ENCODE data around the gene OR13G1.
"Not testable (repeated sequence)": the region's sequence is repeated elsewhere in the genome, so short reads cannot be mapped to it uniquely, and the experiment has no call there.

The OR13G1 gene, protein sequence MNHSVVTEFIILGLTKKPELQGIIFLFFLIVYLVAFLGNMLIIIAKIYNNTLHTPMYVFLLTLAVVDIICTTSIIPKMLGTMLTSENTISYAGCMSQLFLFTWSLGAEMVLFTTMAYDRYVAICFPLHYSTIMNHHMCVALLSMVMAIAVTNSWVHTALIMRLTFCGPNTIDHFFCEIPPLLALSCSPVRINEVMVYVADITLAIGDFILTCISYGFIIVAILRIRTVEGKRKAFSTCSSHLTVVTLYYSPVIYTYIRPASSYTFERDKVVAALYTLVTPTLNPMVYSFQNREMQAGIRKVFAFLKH

GRCh38 chr1:247679639-247680038, at the start of gene OR13G1:
Gene OR13G1 (minus strand): TSS chr1:247679739. CDS start chr1:247673041, 6,698 bp downstream.
- no peak for DNase-seq

- DNase-seq, result no peak
These were observed 41.7 kb upstream of the OR13G1 start for GRCh38 chr1:247721222-247721621.

- DNase-seq, result no peak
These were observed 37.0 kb upstream of the OR13G1 start, which contains the start of gene OR6F1 for GRCh38 chr1:247716546-247716945. Gene OR6F1 (minus strand): TSS chr1:247716646. CDS start chr1:247712755, 3,891 bp downstream.

DNA sequence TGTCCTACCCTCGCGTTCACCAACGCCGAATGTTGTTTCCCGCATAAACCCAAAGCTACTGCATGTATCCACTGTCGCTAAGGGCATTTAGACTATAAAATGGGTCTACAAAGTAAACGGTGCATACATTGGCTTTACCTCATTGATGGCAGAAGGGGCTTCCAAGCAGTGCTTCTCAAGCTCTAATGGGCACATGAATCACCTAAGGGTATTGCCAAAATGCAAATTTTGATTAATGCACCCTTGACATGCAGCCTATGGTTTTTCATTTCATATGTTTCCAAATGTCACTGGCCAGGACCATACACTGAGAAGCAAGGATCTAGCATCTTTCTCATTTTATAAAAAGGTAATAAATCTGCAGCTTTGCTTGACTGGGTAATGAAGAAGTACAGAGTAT, 34.2 kb upstream of the OR13G1 start:
- no peak for DNase-seq

DNA sequence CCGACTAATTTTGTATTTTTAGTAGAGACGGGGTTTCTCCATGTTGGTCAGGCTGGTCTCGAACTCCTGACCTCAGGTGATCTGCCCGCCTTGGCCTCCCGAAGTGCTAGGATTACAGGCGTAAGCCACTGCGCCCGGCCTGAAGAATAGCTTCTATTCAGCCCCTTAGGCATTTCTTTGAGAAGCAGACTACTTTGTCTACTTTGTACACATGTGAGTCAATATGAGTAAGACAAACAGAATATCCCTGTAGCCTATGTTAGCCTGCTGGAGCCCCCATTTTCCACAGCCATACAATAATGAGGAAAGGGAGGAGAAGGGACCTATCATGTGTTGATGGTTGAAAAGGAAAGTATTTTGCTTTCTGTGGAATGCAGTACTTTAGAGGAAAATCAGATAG, 31.1 kb upstream of the OR13G1 start:
- not testable (repeated sequence) for DNase-seq

DNA sequence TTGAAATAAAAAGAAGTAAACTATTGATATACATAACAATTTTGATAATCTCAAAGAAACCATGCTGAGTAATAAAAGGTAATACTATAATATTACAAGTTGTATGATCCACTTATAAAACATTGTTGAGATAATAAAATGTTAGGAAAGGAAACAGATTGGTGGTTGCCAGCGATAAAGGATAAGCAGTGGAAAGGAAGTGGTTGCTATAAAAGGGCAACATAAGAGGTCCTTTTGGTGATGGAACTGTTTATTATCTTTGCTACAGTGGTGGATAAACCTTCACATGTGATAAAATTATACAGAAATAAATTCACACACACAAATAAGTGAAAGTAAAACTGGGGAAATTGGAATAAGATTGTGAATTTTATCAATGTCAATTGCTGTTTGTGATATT, 21.8 kb upstream of the OR13G1 start:
- DNase-seq, result no peak

DNA sequence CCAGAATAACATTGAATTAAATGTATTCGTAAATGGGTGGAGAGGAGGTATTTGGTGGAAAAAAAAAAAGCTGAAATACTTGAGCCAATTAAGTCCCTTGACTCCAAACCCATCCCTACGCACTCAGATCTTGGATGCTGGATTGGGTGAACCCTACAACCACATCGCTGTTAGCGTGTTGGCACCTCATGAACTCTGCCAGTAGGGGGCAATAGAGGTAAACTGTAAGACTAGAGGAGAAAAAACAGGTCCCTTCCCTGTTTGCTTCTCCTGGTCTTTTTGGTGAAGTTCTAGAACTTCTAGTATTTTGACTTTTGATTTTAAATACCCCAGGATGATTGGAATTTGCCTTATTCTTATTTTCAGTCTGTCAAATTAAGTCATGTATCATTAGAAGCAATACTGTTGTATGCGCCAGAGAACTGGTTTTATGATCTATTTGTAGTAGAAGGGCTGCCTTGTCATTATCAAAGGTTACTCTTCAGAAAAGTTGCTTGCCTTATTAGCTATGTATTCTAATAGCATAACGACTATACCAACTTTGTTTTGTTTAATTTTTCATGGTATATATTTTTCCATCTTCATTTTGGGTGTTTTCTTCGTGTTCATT, 1.9 kb upstream of the OR13G1 start:
- DNase-seq, result no peak

DNA sequence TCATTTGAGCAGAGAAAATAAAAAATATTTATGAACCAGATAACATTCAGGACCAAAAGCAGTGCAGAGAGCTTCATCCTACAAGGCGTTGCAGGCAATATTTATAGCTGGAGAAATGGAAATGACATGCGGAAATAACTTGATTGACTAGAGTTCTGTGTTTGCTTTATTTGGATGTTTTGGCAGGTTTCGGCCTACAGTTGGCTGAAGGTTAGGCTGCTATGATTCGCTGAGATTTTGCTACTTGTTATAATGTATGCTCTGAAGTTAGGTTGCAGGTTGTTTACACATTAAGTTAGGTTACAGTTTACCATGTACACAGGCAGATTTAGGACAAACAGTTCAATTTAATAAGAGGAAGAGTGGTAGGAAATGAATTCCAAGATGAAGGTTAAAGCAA, 632 bp upstream of the OR13G1 start:
- DNase-seq, result no peak

DNA sequence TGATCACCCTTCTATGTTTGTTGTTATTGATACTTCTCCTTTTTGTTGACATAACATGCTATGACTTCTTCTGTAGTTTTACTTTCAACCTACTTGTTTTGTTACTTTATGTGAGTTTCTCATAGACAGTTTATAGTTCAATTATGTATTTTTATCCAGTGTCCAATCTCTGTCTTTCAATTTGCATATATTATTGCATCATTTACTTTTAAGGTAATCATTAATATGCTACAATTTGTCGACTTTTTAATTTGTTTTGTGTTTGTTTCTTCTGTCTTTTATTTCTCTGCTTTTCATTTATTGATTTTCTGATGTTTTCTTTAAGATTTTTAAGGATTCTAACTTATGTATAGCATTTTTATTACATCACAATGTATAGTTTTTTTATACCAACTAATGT, 10.3 kb downstream of the OR13G1 start:
- DNase-seq, result no peak

DNA sequence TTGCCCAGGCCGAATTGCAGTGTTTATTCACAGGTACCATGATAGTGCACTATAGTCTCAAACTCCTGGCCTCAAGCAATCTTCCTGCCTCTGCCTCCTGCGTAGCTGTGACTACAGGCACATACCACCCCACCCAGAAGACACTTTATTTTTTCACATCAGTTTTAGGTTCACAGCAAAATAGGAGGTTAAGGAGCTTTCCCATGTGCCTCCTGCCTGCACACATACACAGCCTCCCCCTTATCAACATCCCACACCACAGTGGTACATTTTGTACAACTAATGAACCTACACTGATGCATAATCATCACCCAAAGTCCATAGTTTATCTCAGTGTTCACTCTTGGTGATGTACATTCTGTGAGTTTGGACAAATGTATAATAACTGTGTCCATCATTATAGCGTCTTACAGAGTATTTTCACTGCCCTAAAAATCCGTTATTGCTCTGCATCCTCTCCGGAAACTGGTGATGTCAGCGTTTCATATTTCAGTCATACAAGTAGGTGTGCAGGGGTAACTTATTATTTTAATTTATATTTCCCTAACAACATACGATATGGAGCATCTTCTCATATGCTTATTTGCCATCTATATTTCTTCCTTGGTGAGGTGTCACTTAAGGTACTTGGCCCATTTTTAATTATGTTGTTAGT, 23.2 kb downstream of the OR13G1 start:
- no peak for DNase-seq

DNA sequence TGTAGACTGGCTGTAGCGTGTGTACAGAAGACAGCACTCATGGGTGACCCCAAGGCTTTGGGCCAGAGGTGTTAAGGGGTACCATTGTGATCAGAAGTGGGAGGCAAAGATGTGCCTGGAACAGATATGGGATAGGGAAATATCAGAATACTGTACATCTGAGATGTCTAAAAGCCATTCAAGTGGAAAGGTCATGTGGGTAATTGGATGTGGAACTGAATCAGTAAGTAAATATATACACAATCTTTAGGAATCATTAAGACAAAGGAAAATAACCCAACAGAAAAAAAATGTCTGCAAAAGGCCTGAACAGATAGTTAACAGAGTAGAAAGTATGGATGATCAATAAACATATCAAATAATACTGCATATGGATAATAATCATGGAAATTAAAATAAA, 26.5 kb downstream of the OR13G1 start:
- DNase-seq, result no peak

GRCh38 chr1:247647864-247648263, 31.7 kb downstream of the OR13G1 start:
- DNase-seq, result no peak

GRCh38 chr1:247646867-247647266, 32.7 kb downstream of the OR13G1 start:
- no peak for DNase-seq

GRCh38 chr1:247642742-247643141, 36.8 kb downstream of the OR13G1 start:
- no peak for DNase-seq

DNA sequence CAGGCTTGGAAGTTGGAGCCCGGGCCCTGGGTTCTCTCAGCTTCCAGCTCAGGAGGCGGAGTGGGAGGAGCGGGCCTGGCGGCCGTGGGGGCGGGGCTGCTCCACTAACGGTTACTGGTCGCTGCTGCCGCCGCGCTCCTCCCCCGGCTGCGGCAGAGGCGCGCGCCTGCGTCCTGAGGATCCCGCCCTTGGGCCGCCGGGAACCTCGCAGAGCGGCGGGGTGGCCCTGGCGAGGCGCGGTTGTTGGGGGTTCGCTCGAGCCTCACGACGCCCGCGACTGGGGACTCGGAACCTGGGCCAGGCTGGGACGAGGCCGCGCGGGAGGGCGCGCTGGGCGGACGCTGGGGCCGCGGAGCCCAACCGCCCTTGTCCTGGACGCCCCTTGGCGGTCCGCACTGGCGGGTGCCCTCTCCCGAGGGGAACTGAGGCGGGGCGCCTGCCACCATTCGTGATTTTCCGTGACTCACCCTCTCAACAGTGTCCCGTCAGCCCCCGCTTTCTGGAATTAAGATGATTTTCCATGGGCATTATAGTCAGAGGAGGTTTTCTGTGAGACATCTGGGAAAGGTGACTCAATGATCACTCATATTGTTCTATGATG, 40.1 kb downstream of the OR13G1 start:
- DNase-seq, result no peak

- DNase-seq, result no peak
These were observed 40.8 kb downstream of the OR13G1 start for GRCh38 chr1:247638781-247639180.

DNA sequence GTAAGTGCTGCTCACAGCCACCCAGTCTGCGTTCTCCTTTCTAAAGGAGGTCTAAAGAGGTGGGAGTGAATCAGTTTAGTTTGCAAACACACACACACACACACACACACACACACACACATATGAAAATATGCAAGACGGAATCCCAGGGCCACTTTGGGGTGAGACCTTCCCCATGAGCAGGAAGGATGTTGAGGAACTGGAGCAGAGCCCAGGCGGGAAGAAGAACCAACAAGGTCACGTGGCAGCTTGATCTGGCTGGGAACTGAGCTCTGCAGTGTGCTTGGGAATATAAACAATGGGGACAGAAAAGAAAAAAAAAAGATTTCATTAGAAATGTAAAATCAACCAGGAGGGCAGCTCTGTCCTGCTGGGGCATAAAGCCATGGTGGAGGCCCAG, 41.5 kb downstream of the OR13G1 start:
- DNase-seq, result no peak

DNA sequence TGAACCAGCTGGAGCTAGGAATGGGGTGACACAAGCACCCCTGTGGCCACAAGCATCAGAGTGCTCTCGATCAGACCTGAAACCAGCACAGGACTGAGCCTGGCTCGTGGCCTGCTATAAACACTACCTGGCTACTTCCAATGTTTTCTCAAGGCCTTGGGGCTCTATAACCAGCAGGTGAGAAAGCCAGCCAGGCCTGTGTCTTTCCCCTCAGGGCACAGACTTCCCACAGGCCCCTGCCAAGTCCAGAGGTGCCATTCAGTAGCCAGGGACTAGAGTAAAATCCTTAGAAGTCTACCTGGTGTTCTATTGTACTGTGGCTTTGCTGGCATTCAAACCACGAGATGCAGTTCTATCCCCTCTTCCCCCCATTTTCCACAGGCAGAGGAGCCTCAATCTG, 51.6 kb downstream of the OR13G1 start:
- no peak for DNase-seq

All from NCI-H2171 (cell line).